GM19239 (cell line): ENCODE data around the gene ZNF574.
A peak's percentile ranks its signal among the peaks of the same experiment; 100 is the strongest.

Experiments
- DNase-seq: peaks from one replicate; pipeline ENCODE4 v3.0.0; 2011; ENCODE audit warnings: low spot score; ENCODE audit not compliant: insufficient read length
- FAIRE-seq: peaks from 2 replicates; lab custom pipeline; 2011; peaks lifted over from hg19 to GRCh38; lab: Jason Lieb, UNC

ZNF574 gene

GRCh38 chr19:42057846-42058245 is 18.1 kb upstream of the ZNF574 start:
- FAIRE-seq, result no peak

GRCh38 chr19:42059196-42059595 is 16.8 kb upstream of the ZNF574 start:
- FAIRE-seq (no peak), DNase-seq (no peak)

More at GRCh38 chr19:42057846-42058245, 18.1 kb upstream of the ZNF574 start:
- DNase-seq, result no peak

GRCh38 chr19:42060117-42060516 is 15.8 kb upstream of the ZNF574 start:
- FAIRE-seq (no peak), DNase-seq (no peak)

- FAIRE-seq (no peak), DNase-seq (no peak)
Measured at GRCh38 chr19:42062381-42062780, 13.6 kb upstream of the ZNF574 start.

GRCh38 chr19:42064432-42064831 is 11.5 kb upstream of the ZNF574 start:
- DNase-seq, result no peak

GRCh38 chr19:42065051-42065450 is 10.9 kb upstream of the ZNF574 start:
- FAIRE-seq, result no peak

More at GRCh38 chr19:42064432-42064831, 11.5 kb upstream of the ZNF574 start:
- no peak for FAIRE-seq

GRCh38 chr19:42065511-42065910 is 10.5 kb upstream of the ZNF574 start:
- DNase-seq (no peak), FAIRE-seq (no peak)

More at GRCh38 chr19:42065051-42065450, 10.9 kb upstream of the ZNF574 start:
- DNase-seq, result no peak

GRCh38 chr19:42066075-42066754 is 9.8 kb upstream of the ZNF574 start:
- FAIRE-seq (no peak), DNase-seq (no peak)

- FAIRE-seq (no peak), DNase-seq (no peak)
Measured at GRCh38 chr19:42067315-42067888, 8.6 kb upstream of the ZNF574 start.

GRCh38 chr19:42068361-42068755 is 7.6 kb upstream of the ZNF574 start:
- no peak for FAIRE-seq
- no peak for DNase-seq

GRCh38 chr19:42068756-42069571 is 7.0 kb upstream of the ZNF574 start:
- no peak for FAIRE-seq
- DNase-seq, result no peak

- FAIRE-seq (no peak), DNase-seq (no peak)
Measured at GRCh38 chr19:42069619-42070351, 6.2 kb upstream of the ZNF574 start, which contains the start of gene GRIK5. GRIK5 (minus strand) TSS chr19:42070206; CDS start chr19:42065770, 4,436 bp downstream.

- DNase-seq (no peak), FAIRE-seq (no peak)
Measured at GRCh38 chr19:42071247-42071646, 4.7 kb upstream of the ZNF574 start.

- DNase-seq, result peak; percentile 56
- FAIRE-seq, result peak; percentile 49
Measured at GRCh38 chr19:42074513-42075363, 1.2 kb upstream of the ZNF574 start.

GRCh38 chr19:42075364-42075615 is 676 bp upstream of the ZNF574 start:
- FAIRE-seq (no peak), DNase-seq (peak; percentile 40)

GRCh38 chr19:42076380-42076944 is 496 bp downstream of the ZNF574 start:
- FAIRE-seq (no peak), DNase-seq (no peak)

- no peak for FAIRE-seq
- DNase-seq, result no peak
Measured at GRCh38 chr19:42078058-42078457, 2.1 kb downstream of the ZNF574 start.

- no peak for FAIRE-seq
- DNase-seq, result no peak
Measured at GRCh38 chr19:42078538-42079275, 2.7 kb downstream of the ZNF574 start.

- DNase-seq (no peak), FAIRE-seq (no peak)
Measured at GRCh38 chr19:42079276-42079669, 3.3 kb downstream of the ZNF574 start.
